Esophagus muscularis mucosa (tissue), 4 donors: ENCODE results near the gene INCENP. TPM values are rescaled to one million over a fixed set of nuclear protein-coding genes. Genes with fewer than 3 reads are reported as not detected.

ENCODE experiments used
- DNase-seq: peaks from one replicate; pipeline ENCODE4 v3.0.0-alpha.2; 2017; ENCODE audit errors: extremely low spot score
- H3K27ac ChIP-seq, 4 donors: fragments of 200-600 bp; sonication (generic); replicated peaks in 1 of 4; 1 replicate in 3 of 4; 2 replicates in 1 of 4; pipeline ENCODE4 v1.5.1; 2016 to 2019; ENCODE audit warnings: mild to moderate bottlenecking in 1 of 4
- H3K27me3 ChIP-seq, 4 donors: fragments of 200-600 bp; sonication (generic); one replicate each; pipeline versions ENCODE4 v1.5.1 to v1.6.0; 2016 to 2019
- H3K36me3 ChIP-seq, 4 donors: fragments of 200-600 bp; sonication (generic); one replicate each; pipeline ENCODE4 v1.5.1; 2016 to 2019
- H3K4me1 ChIP-seq, 4 donors: fragments of 200-600 bp; sonication (generic); one replicate each; pipeline ENCODE4 v1.5.1; 2016 to 2019
- H3K4me3 ChIP-seq, 4 donors: fragments of 200-600 bp; sonication (generic); 1 replicate in 2 of 4; 2 replicates in 2 of 4; pipeline ENCODE4 v1.5.1; 2016 to 2019; ENCODE audit warnings: mild to moderate bottlenecking in 4 of 4, moderate library complexity in 1 of 4
- H3K9me3 ChIP-seq, 4 donors: fragments of 200-600 bp; sonication (generic); 1 replicate in 3 of 4; 2 replicates in 1 of 4; pipeline ENCODE4 v1.5.1; 2016 to 2019
- EP300 ChIP-seq: sonication (generic); formaldehyde crosslinking; IDR thresholded peaks from one replicate; pipeline ENCODE4 v1.6.1; 2017; ENCODE audit warnings: antibody characterized with exemption
- POLR2A ChIP-seq: fragments of 450-650 bp; IDR thresholded peaks from one replicate; pipeline ENCODE4 v1.6.1; 2017; ENCODE audit warnings: antibody characterized with exemption, moderate library complexity, mild to moderate bottlenecking, low read depth
- POLR2AphosphoS5 ChIP-seq, 2 donors: sonication (generic); formaldehyde crosslinking; IDR thresholded peaks; one replicate each; pipeline ENCODE4 v1.6.1; 2017; ENCODE audit warnings: antibody characterized with exemption in 2 of 2
- WGBS: methylation state at CpG from one replicate; pipeline ENCODE4 v1.1.5; 2018; 5-methylcytosine and 5-hydroxymethylcytosine counted together
- intact Hi-C: fragments of 100-400 bp; cut with DNase I; formaldehyde crosslinking; loops from one replicate; pipeline ENCODE4 v1.15.1; 2023
- total RNA-seq, 4 donors: library from RNA; depleted of rRNA; stranded (reverse); fragments of >200 nt; gene quantifications; one replicate each; pipeline versions ENCODE4 v1.1.0 to v1.2.1, GENCODE V29; 2016
- TF ChIP-seq, protein P1 (sequence below), 3 experiments: fragments of 200-600 bp in 2 of 3; fragments of 450-650 bp in 1 of 3; sonication (generic) in 2 of 3; IDR thresholded peaks; one replicate each; pipeline ENCODE4 v1.5.1; 2017 to 2019; ENCODE audit warnings: antibody characterized with exemption in 3 of 3, mild to moderate bottlenecking in 2 of 3, moderate library complexity in 1 of 3

The INCENP gene
- total RNA-seq, 4 donors from 2014 or later, result 13.8 to 20.3 (median 16.0) TPM

DNA sequence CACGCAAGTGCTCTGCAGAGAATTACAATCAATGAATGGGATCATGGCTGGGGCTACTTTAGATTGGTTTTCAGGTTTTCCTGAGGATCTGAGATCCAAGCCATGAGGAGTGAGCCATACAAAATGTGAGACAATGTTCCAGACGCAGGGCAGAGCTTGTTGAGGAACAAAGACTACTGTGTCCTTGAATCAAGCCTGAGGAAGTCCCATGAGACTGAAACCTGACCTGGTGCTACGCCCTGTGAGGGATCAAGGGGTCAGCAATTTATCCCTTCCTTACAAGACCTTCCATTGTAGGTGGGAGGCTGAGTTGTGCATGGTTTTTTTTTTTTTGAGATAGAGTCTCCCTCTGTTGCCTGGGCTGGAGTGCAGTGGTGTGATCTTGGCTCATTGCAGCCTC lies 2.1 kb downstream of the INCENP start:
- peaks cover 11 to 21% (median 19%) of the 10 kb centered on the region in 4 donors for H3K4me1 ChIP-seq
- 77% methylated on average over 3 of the region's 3 CpGs for WGBS
- no peak for DNase-seq
- H3K36me3 ChIP-seq, result peaks cover 12 to 30% (median 29%) of the 10 kb centered on the region in 4 donors
- H3K27me3 ChIP-seq, result no peaks in the 10 kb centered on the region
- no peak overlapping the region for H3K27ac ChIP-seq
- intact Hi-C loops, result no loop called here
- H3K9me3 ChIP-seq, result no peaks in the 10 kb centered on the region
- TF ChIP-seq, protein P1, sequence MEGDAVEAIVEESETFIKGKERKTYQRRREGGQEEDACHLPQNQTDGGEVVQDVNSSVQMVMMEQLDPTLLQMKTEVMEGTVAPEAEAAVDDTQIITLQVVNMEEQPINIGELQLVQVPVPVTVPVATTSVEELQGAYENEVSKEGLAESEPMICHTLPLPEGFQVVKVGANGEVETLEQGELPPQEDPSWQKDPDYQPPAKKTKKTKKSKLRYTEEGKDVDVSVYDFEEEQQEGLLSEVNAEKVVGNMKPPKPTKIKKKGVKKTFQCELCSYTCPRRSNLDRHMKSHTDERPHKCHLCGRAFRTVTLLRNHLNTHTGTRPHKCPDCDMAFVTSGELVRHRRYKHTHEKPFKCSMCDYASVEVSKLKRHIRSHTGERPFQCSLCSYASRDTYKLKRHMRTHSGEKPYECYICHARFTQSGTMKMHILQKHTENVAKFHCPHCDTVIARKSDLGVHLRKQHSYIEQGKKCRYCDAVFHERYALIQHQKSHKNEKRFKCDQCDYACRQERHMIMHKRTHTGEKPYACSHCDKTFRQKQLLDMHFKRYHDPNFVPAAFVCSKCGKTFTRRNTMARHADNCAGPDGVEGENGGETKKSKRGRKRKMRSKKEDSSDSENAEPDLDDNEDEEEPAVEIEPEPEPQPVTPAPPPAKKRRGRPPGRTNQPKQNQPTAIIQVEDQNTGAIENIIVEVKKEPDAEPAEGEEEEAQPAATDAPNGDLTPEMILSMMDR (IDR thresholded peaks at IDR 0.05), result no peak
- TF ChIP-seq POLR2AphosphoS5 (IDR thresholded peaks at IDR 0.05) (no peak), EP300 (no peak), POLR2A (no peak)
- no peak overlapping the region for H3K4me3 ChIP-seq

DNA sequence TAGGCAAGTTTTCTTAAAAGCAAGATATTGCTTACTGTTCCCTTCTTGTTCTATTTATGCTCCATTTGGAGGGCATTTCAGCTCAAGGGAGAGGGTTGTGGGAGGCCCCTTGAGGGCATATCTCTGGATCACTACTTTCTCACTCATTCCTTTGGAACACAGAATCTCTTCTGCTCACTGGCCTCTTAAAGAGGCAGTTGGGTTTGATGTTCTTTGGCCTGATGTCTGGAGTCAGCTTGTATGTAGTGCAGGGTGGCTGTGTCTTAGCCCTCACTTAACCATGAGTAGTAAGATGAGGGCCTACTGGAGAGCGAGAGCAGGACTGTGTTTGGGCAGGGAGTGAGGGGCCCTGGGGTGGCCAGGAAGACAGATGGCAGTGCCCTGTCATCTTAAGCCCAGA lies 3.6 kb downstream of the INCENP start:
- H3K4me3 ChIP-seq, result no peak overlapping the region
- intact Hi-C loops, result no loop called here
- 92% methylated on average over 1 of the region's 1 CpG for WGBS
- TF ChIP-seq POLR2A, result no peak
- TF ChIP-seq POLR2AphosphoS5 (IDR thresholded peaks at IDR 0.05), result no peak
- no peak for TF ChIP-seq EP300
- TF ChIP-seq, protein P1 (IDR thresholded peaks at IDR 0.05), result no peak
- no peaks in the 10 kb centered on the region for H3K27me3 ChIP-seq
- no peak overlapping the region for H3K27ac ChIP-seq
- no peaks in the 10 kb centered on the region for H3K9me3 ChIP-seq
- peaks cover 12 to 45% (median 44%) of the 10 kb centered on the region in 4 donors for H3K36me3 ChIP-seq
- H3K4me1 ChIP-seq, result peaks cover 11 to 21% (median 19%) of the 10 kb centered on the region in 4 donors
- DNase-seq, result no peak

DNA sequence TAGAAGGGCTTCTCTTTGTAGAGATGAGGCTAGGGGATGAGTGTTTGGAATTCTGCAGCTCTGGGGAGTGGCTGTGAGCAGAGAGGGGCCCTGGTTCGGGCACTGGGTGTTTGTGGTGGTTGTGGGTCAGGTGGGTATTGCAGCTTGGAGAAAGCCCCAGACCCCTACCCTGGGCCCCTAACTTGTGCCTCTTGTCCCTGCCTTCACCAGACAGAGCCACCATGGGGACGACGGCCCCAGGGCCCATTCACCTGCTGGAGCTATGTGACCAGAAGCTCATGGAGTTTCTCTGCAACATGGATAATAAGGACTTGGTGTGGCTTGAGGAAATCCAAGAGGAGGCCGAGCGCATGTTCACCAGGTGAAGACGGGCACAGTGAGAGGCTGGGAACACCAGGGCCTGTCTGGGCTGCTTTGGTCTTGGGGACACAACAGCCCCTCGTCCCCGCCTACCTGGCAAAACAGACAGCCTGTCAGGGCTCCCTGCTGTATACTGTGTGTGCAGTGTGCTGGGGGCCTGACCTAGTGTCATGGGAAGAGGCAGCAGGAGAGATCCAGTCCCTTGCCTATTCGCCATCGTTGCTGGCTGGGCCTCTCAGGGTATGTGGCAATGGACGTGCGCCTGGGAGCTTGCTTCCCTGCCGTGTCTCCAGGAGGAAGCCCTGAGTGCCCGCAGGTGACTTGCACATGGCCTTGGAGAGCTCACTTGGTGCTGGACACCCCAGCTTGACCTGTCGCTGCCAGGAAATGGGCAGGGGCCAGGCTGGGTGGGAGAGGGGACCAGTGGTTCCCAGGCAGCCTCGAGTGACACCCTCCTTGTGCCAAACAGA lies 4.3 kb downstream of the INCENP start:
- intact Hi-C loops, result no loop called here
- 90% methylated on average over 16 of the region's 16 CpGs for WGBS
- Histone ChIP-seq H3K27me3 (no peaks in the 10 kb centered on the region), H3K4me1 (peaks cover 11 to 20% (median 18%) of the 10 kb centered on the region in 4 donors), H3K9me3 (no peaks in the 10 kb centered on the region), H3K4me3 (no peak overlapping the region), H3K27ac (no peak overlapping the region), H3K36me3 (peaks cover 12 to 52% (median 45%) of the 10 kb centered on the region in 4 donors)
- no peak for DNase-seq
- TF ChIP-seq POLR2AphosphoS5 (IDR thresholded peaks at IDR 0.05) (no peak), POLR2A (no peak), EP300 (no peak)
- TF ChIP-seq, protein P1 (IDR thresholded peaks at IDR 0.05), result no peak

DNA sequence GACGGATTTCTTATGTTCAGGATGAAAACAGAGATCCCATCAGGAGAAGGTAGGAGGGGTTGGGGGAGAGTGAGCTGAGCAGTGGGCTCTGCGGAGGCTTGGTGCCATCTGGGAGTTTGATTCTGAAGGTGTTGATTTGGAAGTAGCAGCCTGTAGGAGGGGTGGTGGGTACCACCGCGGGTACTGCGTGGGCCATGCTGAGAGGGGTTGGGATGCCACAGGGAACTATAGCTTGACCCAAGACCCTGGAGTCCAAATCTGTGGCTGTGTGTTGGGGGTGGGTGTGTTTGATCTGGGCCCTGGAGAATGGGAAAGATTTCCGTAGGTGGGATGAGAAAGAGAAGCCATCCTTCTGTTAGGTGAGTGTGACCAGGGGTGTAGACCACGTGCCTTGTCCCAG lies 5.0 kb downstream of the INCENP start:
- TF ChIP-seq POLR2A (no peak), POLR2AphosphoS5 (IDR thresholded peaks at IDR 0.05) (no peak), EP300 (no peak)
- TF ChIP-seq, protein P1 (IDR thresholded peaks at IDR 0.05), result no peak
- Histone ChIP-seq H3K27me3 (no peaks in the 10 kb centered on the region), H3K27ac (no peak overlapping the region), H3K36me3 (peaks cover 12 to 58% (median 45%) of the 10 kb centered on the region in 4 donors), H3K4me1 (peaks cover 11 to 18% (median 16%) of the 10 kb centered on the region in 4 donors), H3K4me3 (no peak overlapping the region), H3K9me3 (no peaks in the 10 kb centered on the region)
- no peak for DNase-seq
- intact Hi-C loops, result no loop called here
- WGBS, result 87% methylated on average over 7 of the region's 7 CpGs
